ENCODE results near the gene GCSAM.

The GCSAM gene

DNA sequence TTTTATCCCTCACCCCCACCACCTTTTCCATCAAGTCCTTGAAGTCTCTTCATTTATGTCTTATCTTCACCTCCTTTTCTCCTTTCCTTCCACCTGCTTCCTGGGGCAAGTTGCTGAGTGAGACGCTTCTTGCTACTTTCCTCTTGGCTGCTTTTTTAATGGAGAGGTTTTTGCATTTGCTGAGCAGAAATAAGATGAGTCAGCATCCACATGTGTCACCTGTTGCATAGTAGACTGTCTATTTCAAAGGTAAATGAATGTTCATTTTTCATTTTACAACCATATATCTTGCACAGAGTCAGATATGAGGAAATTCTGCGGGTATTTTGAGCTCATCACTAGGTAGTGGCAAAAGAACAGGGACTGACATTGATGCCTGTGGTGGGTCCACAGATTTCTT, 28.3 kb downstream of the GCSAM start:
- no peak for DNase-seq (ENCODE audit: low read depth)

DNA sequence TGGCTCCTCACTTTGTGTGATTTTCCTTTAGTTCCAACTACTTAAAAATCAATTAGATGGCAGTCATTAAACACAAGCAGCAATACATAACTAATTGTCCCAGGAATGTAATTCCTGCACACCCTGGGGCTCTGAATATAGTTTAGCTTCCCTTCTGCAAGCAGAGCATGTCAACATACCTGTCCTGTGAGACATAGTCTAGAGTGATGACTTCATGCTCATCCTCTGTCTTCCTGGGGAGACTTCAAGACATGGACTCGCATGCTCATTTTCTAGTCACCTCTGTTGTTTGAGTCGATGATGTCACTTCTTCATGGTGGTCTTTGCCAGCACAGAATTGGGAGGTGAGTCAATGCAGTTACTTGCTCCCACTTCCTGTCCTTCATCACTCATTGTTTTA, 31.1 kb downstream of the GCSAM start:
- no peak for DNase-seq (ENCODE audit: low read depth)

DNA sequence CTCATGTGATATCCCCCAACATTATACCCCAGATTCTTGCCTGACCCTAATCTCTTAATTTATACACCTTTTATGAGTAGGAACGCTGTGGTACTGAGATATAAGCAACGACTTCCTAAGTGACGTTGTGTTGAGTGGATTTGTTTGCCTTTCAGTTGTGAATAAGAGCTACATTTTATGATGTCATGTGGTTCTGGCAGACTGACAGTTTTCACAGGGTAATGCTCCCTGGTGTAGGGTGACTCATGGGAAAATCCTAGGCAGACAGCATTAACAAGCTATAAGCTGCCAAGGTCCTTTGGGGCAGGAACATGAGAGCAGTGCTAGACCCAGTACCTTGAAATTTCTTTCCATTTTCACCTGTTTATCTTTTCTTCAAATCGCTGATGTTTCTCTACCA, 35.7 kb downstream of the GCSAM start:
- no peak for DNase-seq (ENCODE audit: low read depth)

DNA sequence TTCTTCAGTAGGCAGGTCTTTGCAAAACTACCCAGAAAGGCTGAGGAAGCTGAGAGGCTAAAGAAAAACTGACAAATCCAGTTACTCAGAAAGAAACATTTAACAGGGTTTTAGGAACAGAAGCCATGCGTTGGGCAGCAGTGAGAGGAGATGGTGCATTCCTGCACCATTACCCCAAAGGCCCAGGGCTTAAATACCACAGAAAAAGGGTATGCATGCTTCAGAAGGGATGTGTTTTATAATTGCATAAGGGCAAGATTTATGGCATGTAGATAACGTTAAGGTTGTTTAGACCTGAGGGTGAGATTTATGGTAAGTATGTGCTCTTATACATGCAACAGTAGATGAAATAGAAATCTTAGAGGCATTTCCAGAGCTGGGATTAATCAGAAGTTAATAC, 36.9 kb downstream of the GCSAM start:
- DNase-seq (ENCODE audit: low read depth), result no peak

DNA sequence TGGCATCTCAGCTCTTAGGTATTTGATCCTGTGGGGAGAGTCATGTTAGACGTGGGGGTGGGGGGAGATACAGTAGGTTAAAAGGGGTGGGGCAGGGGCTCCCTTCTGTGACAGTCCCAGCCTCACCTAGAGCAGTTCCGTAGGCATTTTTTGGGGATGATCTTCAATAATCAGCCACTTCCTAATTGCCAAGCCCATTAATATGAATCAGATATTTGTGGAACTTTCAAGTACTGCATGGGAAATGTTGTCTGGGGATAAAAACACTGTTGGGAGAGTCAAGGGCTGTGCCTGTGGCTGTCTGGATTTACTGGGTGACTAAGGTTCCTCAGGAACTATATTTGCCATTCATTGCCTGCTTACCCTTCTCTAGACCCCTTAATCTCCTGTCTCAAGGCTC, 37.3 kb downstream of the GCSAM start:
- no peak for DNase-seq (ENCODE audit: low read depth)

DNA sequence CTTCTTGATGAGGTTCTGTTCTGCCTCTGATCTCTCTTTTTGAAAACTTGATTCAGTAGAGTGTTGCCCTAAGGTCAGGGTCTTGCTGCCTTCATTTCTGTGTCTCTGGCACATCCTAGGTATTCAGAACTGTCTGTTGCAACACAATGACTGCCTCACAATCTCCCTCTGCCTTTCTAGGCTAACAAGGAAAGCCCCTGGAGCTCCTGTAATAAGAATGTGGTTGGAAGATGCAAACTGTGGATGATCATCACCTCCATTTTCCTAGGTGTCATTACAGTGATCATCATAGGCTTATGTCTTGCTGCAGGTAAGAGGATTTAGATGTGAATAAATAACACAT, 39.9 kb downstream of the GCSAM start:
- DNase-seq (ENCODE audit: low read depth), result no peak

DNA sequence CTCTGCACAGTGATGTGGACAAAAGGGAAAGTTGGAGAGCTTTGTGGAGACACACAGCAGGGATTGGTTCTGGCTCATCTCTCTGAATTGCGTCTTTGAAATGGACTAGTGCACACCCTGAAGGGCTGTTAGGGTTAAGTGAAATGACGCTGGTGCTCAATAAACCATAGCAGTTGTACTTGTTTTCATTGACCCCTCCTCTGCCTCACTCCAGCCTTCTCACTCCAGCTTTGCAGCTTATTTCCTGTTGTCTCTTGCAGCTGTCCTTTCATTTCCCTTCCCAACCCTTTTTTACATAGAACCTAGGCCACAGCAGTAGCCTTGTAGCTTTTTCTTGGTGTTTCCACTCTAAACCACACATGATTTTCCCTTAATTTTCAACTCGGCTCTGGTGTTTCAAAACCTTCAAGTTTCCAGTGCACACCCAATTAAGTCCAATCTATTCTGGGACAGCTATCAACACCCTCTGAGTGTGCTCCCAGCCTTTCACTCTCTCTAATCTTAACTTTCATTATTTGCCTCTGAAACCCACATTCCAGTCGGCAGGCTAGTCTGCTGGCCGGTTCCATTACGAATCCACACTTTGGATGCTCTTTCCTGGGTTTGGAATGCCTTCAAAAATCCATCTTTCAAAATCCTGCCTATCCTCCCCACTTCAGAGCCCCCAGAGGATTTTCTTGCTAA, 40.4 kb downstream of the GCSAM start:
- no peak for DNase-seq (ENCODE audit: low read depth)

DNA sequence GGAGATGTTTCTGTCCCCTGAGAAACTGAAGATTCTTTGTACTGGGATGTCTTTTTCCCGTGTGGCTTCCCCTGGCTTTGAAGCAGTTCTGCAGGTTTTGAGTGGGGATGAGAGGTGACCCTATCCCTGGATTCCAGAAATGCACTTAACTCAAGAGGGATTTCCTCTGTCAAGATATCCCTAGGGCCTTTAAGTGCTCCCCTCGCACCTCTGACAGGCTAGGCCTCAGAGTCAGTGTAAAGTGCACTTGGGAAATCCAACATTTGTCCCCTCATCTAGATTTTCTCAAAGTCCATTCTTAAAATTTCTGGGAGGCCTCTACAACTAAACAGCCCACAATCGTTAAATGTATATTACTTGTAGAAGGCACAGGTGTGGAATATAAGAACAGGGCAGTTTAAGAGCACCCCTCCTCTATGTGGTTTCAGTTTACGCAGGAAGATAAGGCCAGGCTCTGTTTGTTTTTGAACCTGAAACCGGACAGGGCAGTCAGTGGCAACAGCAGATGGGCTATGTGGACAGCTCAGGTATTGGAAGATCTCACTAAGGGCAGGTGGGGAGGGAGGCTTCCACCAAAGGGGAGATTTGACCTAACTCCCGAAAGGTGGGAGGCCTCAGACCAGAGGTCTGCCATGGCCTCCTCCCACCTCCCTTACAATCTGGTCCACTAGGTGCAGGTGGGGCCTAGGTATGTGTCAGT, 42.0 kb downstream of the GCSAM start:
- no peak for DNase-seq (ENCODE audit: low read depth)

DNA sequence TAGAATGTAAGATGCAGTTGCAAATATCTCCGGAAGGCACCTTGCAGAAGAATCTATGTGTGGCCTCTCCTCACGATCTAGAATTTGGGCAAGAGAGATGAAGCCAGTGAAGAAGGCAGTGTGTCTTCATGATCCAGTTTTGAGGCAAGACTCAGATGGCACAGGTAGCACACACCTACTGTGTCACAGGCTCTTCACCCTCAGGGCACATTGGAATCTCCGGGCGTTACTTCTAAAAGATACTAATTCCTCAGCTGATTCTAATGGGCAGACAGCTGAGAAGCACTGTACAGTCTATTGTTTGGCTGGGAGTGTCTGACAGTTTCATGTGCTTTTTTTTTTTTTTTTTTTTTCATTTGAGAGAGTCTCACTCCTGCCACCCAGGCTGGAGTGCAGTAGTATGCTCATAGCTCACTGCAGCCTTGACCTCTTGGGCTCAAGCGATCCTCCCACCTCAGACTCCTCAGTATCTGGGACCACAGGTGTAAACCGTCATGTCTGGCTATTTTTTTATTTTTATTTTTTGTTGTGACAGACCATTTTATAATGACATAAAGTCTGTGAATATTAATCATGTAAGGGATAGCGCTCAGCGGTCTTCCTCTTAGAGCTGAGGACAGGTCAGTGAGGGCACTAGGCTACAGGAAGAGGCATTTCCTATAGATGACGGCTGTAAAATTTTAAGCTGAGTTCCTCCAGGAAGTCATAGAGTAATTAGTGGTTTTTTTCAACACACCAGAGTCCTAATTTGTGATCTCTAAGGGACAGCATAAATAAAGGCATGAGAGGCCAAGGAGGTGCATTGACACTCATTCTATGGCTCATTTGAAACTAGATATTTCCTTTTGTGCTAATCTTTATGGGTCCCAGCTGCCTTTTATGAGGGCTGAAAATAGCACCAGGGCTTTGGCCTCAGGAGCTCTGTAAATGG, 42.8 kb downstream of the GCSAM start:
- no peak for DNase-seq (ENCODE audit: low read depth)

DNA sequence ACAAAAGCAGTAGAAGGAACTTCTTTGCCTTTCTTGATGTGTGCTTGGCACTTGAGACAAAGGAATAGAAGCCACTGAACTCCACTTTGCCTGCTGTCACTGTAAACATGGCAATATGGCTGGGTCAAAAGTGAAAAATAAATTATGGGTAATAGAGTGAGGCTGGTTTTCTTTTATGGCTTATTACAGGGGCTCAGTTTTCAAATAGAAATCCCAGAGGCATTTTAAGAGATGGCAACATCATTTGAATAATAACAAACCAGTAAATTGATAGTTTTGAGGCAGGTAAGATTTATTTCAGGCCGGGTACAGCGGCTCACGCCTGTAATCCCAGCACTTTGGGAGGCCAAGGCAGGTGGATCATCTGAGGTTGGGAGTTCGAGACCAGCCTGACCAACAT, 44.1 kb downstream of the GCSAM start:
- no peak for DNase-seq (ENCODE audit: low read depth)

DNA sequence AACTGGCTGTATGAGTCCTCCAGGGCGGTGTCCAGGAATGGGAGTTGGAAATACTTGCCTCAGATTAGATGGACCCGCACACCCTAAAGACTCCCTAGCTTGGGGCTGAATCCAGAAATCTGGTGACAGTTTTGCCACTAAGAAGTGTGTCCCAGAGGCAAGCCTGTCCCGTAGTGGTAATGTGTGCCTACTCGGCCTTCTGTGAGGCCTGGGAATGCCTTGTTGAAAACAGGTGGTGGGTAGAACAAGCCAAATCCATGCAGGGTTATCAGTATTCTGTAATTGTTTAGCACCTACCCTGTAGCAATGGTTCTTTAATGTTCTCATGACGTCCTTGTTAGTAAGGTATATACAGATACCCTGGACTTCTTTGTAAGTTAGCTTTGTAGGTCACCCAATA, 45.3 kb downstream of the GCSAM start:
- DNase-seq (ENCODE audit: low read depth), result no peak

DNA sequence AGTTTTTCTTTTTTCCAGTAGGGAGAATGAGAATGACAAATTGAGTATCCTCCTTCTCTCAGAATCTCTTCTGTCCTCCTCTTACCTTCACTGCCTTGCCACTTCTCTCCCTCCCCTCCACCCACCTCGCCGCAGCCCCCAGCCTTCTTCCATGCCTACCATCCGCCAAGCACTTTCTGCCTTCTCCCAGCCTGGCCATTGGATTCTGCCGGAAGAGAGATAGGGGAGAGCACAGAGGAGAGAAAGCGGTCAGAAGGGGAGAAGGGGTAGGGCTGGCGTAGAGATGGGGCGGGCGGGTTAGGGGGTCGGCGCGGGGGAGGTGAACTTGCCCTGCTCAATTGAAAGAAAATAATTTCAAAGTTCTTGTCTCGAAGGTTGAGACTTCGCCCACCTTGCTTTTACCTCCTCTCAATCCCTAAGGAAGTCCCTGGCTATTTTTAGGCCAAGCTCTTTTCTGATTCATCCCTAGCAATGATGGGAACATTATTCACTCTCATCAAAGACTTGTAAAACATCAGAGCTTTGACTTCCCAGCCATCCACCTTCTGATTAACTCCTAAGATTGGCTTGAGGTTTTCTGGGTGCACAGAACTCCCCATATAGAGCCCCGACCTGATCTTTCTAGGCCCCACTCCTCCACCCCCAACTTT, 46.0 kb downstream of the GCSAM start:
- no peak for DNase-seq (ENCODE audit: low read depth)

DNA sequence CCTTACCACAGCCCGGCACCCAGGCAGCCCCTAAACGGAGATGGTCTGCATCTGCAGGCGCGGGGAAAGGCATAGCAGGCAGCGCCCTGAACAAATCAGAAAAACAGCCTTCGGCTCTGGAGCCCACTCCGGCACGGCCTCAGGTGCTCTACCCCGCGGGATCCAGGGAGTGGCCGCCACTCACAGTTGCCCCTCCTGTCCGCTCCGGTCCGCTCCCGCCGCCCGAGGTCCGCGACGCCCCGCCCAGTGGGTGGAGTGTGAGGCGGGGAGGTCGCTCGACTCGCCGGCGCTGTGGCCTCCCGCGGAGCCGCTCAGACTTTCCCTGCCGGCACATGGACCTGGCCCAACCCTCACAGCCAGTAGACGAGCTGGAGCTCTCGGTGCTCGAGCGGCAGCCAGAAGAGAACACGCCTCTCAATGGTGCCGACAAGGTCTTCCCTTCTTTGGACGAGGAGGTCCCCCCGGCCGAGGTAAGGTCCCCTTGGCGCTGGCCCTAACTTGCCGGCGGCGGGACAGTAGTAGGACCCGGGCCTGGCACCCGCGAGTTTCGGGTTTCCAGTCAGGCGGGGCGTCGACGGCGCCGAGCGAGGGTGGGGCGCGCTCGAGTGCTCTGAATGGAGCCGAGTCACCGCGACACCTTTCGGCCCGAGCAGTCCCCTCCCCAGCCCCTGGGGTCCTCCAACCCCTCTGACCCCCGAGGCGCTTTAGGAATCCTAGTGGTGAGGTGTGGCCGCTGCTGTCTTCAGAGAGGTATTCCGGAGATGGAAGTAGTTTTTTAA, 46.8 kb downstream of the GCSAM start, which contains the start of gene C3orf52:
Gene C3orf52, plus strand, starts transcription at position 314 of the 779 bp plus-strand sequence. Its CDS starts 19 bp downstream, at position 333.
- DNase-seq (ENCODE audit: low read depth), result peak; percentile 21

DNA sequence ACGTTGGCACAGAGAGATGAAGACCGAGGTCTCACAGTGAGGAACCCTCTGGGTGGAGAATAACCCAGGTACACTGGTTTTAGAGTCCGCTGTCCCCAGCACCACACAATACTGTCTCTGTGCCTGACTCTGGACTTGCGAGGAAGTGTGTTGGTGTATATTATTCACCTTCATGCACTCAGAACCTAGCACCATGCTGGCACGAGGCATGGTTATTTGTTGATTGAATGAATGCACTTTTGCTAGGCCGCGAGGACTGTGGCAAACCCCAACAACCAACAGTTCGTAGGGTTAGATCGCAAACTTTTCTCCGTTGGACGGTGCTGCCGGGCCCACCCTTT, 47.3 kb downstream of the GCSAM start:
- DNase-seq (ENCODE audit: low read depth), result no peak

DNA sequence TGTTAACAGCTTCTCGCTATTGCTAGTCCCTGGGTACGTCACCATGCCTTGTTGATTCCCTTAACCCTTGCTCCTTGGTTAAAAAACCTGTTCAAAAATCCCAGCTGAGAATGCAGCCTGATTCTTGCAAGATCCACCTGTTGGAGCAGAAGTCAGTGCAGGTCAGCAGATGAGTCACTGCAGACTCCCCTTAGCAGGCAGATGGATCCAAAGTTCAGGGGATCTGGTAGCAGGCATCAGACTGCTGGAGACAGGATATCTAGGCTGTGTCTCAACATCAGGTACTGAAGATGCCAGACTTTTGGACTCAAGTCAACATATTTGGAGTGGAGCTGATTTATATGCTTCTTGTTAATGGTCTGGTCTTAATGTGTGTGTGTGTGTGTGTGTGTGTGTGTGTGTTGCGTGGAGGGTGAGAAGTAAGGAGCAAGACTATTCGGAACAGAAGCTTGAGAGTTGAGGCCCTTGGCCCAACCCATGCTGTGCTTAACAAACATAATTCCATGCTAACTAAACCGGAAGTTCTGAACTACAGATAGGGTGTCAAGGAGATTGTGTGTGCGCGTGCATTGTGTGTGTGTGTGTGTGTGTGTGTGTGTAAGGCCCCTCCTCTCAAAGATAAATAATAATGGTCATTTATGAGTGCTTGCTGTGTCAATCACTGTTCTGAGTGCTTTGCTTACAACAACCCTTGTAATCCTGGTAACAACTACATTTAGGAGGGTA, 47.9 kb downstream of the GCSAM start:
- DNase-seq (ENCODE audit: low read depth), result no peak

DNA sequence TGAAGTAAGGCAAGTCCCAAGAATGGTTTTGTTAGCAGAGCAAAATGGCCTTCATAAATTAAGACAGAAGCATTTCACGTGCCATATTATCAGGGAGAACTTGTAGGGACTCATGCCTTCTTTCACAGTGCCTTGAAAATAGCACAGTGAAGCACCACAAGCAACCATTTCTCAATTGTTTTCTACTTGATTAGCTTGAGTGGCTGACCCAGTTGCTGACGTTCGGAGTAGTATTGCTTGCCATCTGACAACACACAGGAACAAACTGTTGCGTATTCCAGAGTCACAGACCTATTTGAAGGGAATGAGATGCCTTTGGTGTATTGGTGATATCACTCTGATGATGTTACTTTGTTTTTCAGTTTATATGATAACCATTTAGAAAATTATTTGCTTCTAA, 49.8 kb downstream of the GCSAM start:
- DNase-seq (ENCODE audit: low read depth), result no peak

DNA sequence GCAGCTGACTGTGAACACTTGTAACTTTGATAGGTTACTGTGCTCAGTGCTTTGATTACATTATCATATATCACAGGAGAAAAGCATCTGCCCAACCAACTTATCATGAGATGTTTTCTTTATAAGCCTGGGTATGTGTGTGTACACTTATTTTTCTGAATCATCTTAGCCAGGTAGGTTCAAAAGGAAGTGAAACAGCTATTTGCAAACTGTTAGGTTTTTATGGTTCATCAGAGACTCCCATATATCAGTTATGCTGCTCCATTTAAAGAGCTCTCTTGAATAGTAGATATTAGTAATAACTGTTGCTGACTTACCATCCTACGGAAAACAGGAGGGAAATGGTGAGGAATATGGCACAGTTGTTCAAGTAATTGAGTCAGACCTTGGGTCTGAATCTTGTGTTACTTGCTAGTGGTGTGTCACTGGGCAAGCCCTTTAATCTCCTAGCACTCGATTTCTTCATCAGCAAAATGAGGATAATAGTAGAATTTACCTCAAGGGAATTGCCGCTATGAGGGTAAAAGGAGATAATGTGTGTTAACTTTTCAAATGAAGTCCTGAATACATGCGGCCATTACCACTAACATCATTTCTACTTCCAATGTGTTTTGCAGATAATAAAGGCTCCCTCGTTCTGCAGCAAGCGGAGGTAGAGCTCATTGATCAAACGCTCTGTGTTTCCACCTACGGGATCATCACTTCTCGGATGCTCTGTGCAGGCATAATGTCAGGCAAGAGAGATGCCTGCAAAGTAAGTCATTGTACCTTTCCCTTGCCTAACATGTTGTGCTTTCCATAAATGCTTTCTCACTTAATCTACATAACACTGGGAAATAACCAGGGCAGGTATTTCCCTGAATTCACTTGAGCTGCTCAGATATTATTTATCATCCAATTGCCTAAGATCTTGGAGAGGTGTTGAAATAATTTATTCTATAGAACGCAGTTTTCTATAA, 54.6 kb downstream of the GCSAM start:
- no peak for DNase-seq (ENCODE audit: low read depth)

DNA sequence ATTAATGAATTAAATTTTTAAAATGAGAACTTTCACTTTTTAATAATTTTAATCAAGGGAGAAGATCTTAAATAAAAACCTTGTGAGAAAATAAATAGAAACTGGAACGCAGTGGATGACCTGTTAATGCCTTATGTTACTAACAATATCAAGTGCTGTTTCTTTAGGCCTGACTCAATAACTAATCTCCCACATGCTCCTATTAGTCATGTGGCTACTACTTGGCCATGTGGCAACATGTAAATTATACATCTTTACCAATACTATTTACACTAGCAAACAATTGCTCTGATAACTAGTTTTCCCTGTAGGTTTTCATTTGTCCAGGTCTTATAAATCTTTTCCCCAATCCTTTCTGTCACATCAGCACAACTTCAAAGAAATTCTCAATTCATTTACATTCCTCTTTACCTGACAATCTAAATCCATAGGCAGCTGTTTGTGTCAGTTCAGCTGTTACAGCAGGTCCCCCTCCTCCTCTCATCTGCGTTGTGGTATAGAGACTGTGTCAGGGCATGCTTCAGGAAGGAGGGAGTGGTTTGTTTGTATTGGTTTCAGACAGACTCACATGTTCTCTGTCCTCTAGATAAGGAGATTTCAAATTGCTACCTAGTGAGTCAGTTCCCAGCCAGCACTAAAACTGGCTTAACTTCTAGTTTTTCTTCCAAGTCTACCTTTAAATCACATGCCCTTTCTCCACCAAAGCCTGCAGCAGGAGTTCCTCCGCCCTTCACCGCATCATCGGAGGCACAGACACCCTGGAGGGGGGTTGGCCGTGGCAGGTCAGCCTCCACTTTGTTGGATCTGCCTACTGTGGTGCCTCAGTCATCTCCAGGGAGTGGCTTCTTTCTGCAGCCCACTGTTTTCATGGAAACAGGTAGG, 58.2 kb downstream of the GCSAM start:
- DNase-seq (ENCODE audit: low read depth), result no peak

DNA sequence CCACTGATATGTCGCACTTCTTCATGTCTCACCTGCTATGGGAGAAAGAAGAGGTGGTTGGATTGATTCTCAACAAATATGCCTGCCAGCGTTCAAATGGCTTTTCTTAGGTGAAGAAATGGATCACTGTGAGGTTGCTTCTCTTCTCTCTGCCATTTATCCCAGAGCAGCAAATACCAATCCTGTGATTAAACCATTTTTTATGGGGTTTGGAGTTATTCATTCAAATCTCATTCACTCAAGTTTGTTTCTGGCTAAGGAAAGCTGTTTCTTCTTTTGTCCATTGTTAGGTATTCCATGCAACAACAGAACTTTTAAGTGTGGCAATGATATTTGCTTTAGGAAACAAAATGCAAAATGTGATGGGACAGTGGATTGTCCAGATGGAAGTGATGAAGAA, 59.0 kb downstream of the GCSAM start:
- DNase-seq (ENCODE audit: low read depth), result no peak

Measured in stimulated activated CD8-positive, alpha-beta memory T cell treated with anti-CD3 and anti-CD28 coated beads, Interleukin-7, amount 100 ng/mL, for 24 hours (primary cell).